CD14-positive monocyte (primary cell): ENCODE measurements around the gene AIPL1. TPM values are rescaled to one million over a fixed set of nuclear protein-coding genes. Genes with fewer than 3 reads are reported as not detected.

ENCODE experiments used
- DNase-seq, 3 donors: peaks; one replicate each; pipeline ENCODE4 v3.0.0-alpha.2; 2011 to 2022
- H2AFZ ChIP-seq: 2 replicates; pipeline ENCODE4 v1.6.0; 2012; ENCODE audit warnings: mild to moderate bottlenecking, low read depth, low read length, inconsistent platforms; ENCODE audit not compliant: insufficient read depth, poor library complexity, severe bottlenecking
- H3K27ac ChIP-seq, 2 donors: 1 replicate in 1 of 2; 2 replicates in 1 of 2; pipeline ENCODE4 v1.5.1; 2012 to 2013; ENCODE audit warnings: low read length in 2 of 2, control low read depth in 1 of 2, inconsistent platforms in 1 of 2, low read depth in 1 of 2, mild to moderate bottlenecking in 1 of 2
- H3K27me3 ChIP-seq, 2 donors: one replicate each; pipeline versions ENCODE4 v1.6.0 to v1.6.1; 2011 to 2013; ENCODE audit warnings: low read length in 2 of 2; ENCODE audit not compliant: control insufficient read depth in 2 of 2, insufficient read depth in 2 of 2
- H3K36me3 ChIP-seq, 2 donors: replicated peaks in 1 of 2; 1 replicate in 1 of 2; 2 replicates in 1 of 2; pipeline versions ENCODE4 v1.5.1 to v1.6.1; 2012 to 2013; ENCODE audit warnings: low read length in 2 of 2, control low read depth in 1 of 2, inconsistent platforms in 1 of 2, mild to moderate bottlenecking in 1 of 2; ENCODE audit not compliant: insufficient read depth in 2 of 2, control insufficient read depth in 1 of 2
- H3K4me1 ChIP-seq, 2 donors: 1 replicate in 1 of 2; 2 replicates in 1 of 2; pipeline versions ENCODE4 v1.5.1 to v1.6.1; 2012 to 2013; ENCODE audit warnings: low read length in 2 of 2, control low read depth in 1 of 2, inconsistent platforms in 1 of 2, mild to moderate bottlenecking in 1 of 2, moderate library complexity in 1 of 2; ENCODE audit not compliant: insufficient read depth in 2 of 2, control insufficient read depth in 1 of 2
- H3K4me2 ChIP-seq: replicated peaks from 2 replicates; pipeline ENCODE3; 2012; ENCODE audit warnings: low read length, moderate library complexity, mild to moderate bottlenecking; ENCODE audit not compliant: poor library complexity, severe bottlenecking; ENCODE audit errors: extremely low read depth
- H3K4me3 ChIP-seq, 3 experiments: fragments of 200-600 bp in 1 of 3; sonication (generic) in 1 of 3; replicated peaks in 1 of 3; 1 replicate in 2 of 3; 2 replicates in 1 of 3; pipeline ENCODE4 v1.5.1; 2011 to 2013; ENCODE audit warnings: low read length in 3 of 3, mild to moderate bottlenecking in 3 of 3, control low read depth in 2 of 3, low read depth in 2 of 3, inconsistent platforms in 1 of 3, moderate library complexity in 1 of 3
- H3K79me2 ChIP-seq: 2 replicates; pipeline ENCODE4 v1.6.0; 2012; ENCODE audit warnings: mild to moderate bottlenecking, control low read depth, inconsistent platforms, low read length, moderate library complexity; ENCODE audit not compliant: insufficient read depth
- H3K9ac ChIP-seq: 2 replicates; pipeline ENCODE4 v1.6.0; 2017; ENCODE audit warnings: low read length, mild to moderate bottlenecking; ENCODE audit not compliant: insufficient read depth, poor library complexity, severe bottlenecking
- H3K9me3 ChIP-seq, 2 donors: replicated peaks in 1 of 2; 1 replicate in 1 of 2; 2 replicates in 1 of 2; pipeline versions ENCODE4 v1.5.1 to v1.6.1; 2012 to 2013; ENCODE audit warnings: low read length in 2 of 2, control low read depth in 1 of 2; ENCODE audit not compliant: control insufficient read depth in 1 of 2, insufficient read depth in 1 of 2
- H4K20me1 ChIP-seq: 2 replicates; pipeline ENCODE4 v1.6.0; 2012; ENCODE audit warnings: mild to moderate bottlenecking, low read length, control low read depth, moderate library complexity; ENCODE audit not compliant: insufficient read depth
- H3K27ac Mint-ChIP-seq, 7 donors: one replicate each; pipeline ENCODE4 v1.8.0; 2020; ENCODE audit warnings: mild to moderate bottlenecking in 7 of 7, mixed read lengths in 7 of 7, moderate library complexity in 6 of 7, inconsistent platforms in 2 of 7
- H3K27me3 Mint-ChIP-seq, 3 donors: one replicate each; pipeline ENCODE4 v1.8.0; 2021 to 2022; ENCODE audit warnings: low read depth in 3 of 3, mild to moderate bottlenecking in 3 of 3, mixed read lengths in 3 of 3, moderate library complexity in 3 of 3, inconsistent platforms in 1 of 3
- H3K36me3 Mint-ChIP-seq, 2 donors: one replicate each; pipeline ENCODE4 v1.8.0; 2020; ENCODE audit warnings: mixed read lengths in 2 of 2, inconsistent platforms in 1 of 2, mild to moderate bottlenecking in 1 of 2
- H3K4me1 Mint-ChIP-seq: one replicate; pipeline ENCODE4 v1.8.0; 2020; ENCODE audit warnings: mild to moderate bottlenecking, mixed read lengths
- H3K4me3 Mint-ChIP-seq, 2 donors: one replicate each; pipeline ENCODE4 v1.8.0; 2020; ENCODE audit warnings: mild to moderate bottlenecking in 2 of 2, mixed read lengths in 2 of 2, moderate library complexity in 1 of 2
- H3K9me3 Mint-ChIP-seq, 7 donors: one replicate each; pipeline ENCODE4 v1.8.0; 2020 to 2022; ENCODE audit warnings: mixed read lengths in 7 of 7, mild to moderate bottlenecking in 6 of 7, moderate library complexity in 6 of 7, inconsistent platforms in 2 of 7
- WGBS: methylation state at CpG from one replicate; pipeline ENCODE4 v1.1.5; 2013; ENCODE audit warnings: missing lambda C conversion rate; ENCODE audit not compliant: insufficient coverage; 5-methylcytosine and 5-hydroxymethylcytosine counted together
- intact Hi-C, 2 donors: fragments of 100-400 bp; cut with micrococcal nuclease; formaldehyde crosslinking; loops; one replicate each; pipeline versions ENCODE4 v1.15.0 to v1.15.1; 2023
- polyA plus RNA-seq, 3 donors: library from polyadenylated mRNA; depleted of rRNA in 1 of 3; unstranded in 2 of 3; stranded (reverse) in 1 of 3; fragments of 300-500 nt in 2 of 3; fragments of >200 nt in 1 of 3; fragmentation: Illumina TruSeq in 2 of 3; gene quantifications; 1 replicate in 2 of 3; 2 replicates in 1 of 3; pipeline ENCODE4 v1.2.3, GENCODE V29; 2012 to 2021
- TF ChIP-seq, protein P1 (sequence below): fragments of 200-600 bp; IDR thresholded peaks from one replicate; pipeline ENCODE4 v1.8.0; 2022; ENCODE audit warnings: antibody characterized with exemption, mild to moderate bottlenecking

Gene AIPL1
- polyA plus RNA-seq, 3 donors = not detected

DNA sequence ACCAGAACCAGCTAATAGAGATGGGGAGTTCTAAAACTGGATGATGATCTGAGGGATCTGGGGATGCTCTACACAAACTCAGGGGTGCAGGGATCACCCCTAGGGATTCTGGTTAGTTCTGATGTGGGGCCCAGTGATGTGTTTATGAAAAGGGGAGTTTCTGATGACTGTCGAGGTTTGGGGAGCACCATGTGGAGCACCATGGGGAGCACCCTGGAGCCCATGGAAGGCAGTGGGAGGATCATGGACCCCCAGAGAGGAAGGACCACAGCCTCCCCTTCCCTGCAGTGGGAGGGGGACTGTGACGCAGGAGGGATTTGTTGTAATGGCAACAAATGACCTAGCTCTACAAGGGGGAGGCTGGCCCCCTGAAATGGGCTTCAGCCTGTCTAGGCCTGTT lies 27.8 kb upstream of the AIPL1 start:
- no peaks in the 10 kb centered on the region for H3K36me3 ChIP-seq
- no peaks in the 10 kb centered on the region for H3K36me3 Mint-ChIP-seq
- H3K4me3 Mint-ChIP-seq = no peak overlapping the region
- H3K27me3 ChIP-seq = no peaks in the 10 kb centered on the region
- no peak overlapping the region for H2AFZ ChIP-seq
- H3K4me1 ChIP-seq = no peaks in the 10 kb centered on the region
- no peak overlapping the region for H3K4me2 ChIP-seq
- no peak overlapping the region for H3K27ac ChIP-seq
- no peaks in the 10 kb centered on the region for H3K4me1 Mint-ChIP-seq
- H3K9me3 ChIP-seq = no peaks in the 10 kb centered on the region
- H4K20me1 ChIP-seq = no peaks in the 10 kb centered on the region
- intact Hi-C loops = no loop called here
- no peak overlapping the region for H3K9ac ChIP-seq
- TF ChIP-seq, protein P1, sequence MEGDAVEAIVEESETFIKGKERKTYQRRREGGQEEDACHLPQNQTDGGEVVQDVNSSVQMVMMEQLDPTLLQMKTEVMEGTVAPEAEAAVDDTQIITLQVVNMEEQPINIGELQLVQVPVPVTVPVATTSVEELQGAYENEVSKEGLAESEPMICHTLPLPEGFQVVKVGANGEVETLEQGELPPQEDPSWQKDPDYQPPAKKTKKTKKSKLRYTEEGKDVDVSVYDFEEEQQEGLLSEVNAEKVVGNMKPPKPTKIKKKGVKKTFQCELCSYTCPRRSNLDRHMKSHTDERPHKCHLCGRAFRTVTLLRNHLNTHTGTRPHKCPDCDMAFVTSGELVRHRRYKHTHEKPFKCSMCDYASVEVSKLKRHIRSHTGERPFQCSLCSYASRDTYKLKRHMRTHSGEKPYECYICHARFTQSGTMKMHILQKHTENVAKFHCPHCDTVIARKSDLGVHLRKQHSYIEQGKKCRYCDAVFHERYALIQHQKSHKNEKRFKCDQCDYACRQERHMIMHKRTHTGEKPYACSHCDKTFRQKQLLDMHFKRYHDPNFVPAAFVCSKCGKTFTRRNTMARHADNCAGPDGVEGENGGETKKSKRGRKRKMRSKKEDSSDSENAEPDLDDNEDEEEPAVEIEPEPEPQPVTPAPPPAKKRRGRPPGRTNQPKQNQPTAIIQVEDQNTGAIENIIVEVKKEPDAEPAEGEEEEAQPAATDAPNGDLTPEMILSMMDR = no peak
- no peaks in the 10 kb centered on the region for H3K79me2 ChIP-seq
- 86% methylated on average over 1 of the region's 2 CpGs for WGBS
- peaks cover 3 to 6% (median 6%) of the 10 kb centered on the region in 3 donors for H3K27me3 Mint-ChIP-seq
- no peak overlapping the region for H3K27ac Mint-ChIP-seq
- H3K9me3 Mint-ChIP-seq = no peaks in the 10 kb centered on the region
- H3K4me3 ChIP-seq = no peak overlapping the region
- DNase-seq = no peak

DNA sequence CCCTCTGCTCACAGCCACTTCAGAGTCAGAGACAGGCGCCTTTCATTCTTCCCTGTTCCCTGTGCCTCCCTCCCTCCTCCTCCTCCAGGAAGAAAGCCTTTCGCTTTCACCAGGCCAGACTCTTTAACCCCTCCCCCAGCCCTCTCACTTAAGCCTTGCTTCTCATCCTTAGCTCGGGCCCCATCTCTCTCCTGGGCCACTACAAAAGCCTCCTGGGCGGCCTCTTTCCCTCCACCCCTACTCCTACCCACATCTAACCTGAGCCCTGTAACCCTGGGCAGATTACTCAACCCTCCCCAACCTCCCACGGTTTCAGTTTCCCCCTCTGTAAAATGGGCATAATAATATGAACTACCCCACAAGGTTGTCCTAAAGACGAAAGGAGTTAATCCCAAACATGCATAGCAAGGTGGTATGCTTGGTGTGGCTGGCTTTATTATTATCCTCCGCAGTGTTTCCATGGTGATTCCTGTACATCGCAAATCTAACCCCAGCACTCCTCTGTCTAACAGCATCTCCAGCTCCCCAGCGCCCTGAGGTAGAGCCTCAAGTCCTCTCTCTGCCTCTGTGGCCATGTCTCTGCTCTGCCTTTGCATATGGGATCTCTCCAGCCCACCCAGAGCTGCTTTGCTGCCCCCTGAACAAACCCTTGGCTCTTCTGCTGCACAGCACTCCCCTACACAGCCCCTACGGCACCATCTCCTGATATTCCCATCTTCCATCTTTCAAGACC lies 27.0 kb upstream of the AIPL1 start:
- TF ChIP-seq, protein P1 = no peak
- no peaks in the 10 kb centered on the region for H3K36me3 ChIP-seq
- no peaks in the 10 kb centered on the region for H3K36me3 Mint-ChIP-seq
- H3K4me2 ChIP-seq = no peak overlapping the region
- no peaks in the 10 kb centered on the region for H3K79me2 ChIP-seq
- no peaks in the 10 kb centered on the region for H3K4me1 ChIP-seq
- H3K4me3 Mint-ChIP-seq = no peak overlapping the region
- 92% methylated on average over 7 of the region's 10 CpGs for WGBS
- no peak overlapping the region for H3K27ac Mint-ChIP-seq
- H3K9me3 ChIP-seq = no peaks in the 10 kb centered on the region
- intact Hi-C loops = no loop called here
- H4K20me1 ChIP-seq = no peaks in the 10 kb centered on the region
- DNase-seq = no peak
- H3K9ac ChIP-seq = no peak overlapping the region
- H3K9me3 Mint-ChIP-seq = no peaks in the 10 kb centered on the region
- peaks cover 5 to 7% (median 5%) of the 10 kb centered on the region in 3 donors for H3K27me3 Mint-ChIP-seq
- no peak overlapping the region for H2AFZ ChIP-seq
- no peak overlapping the region for H3K27ac ChIP-seq
- H3K4me3 ChIP-seq = no peak overlapping the region
- H3K4me1 Mint-ChIP-seq = no peaks in the 10 kb centered on the region
- H3K27me3 ChIP-seq = no peaks in the 10 kb centered on the region
